Measurements from ENCODE around the gene CCP110. TPM values are rescaled to one million over a fixed set of nuclear protein-coding genes. Genes with fewer than 3 reads are reported as not detected.

The CCP110 gene
- total and polyA plus RNA-seq, 2 experiments from 2014 or later: 10.7 to 20.9 TPM

DNA sequence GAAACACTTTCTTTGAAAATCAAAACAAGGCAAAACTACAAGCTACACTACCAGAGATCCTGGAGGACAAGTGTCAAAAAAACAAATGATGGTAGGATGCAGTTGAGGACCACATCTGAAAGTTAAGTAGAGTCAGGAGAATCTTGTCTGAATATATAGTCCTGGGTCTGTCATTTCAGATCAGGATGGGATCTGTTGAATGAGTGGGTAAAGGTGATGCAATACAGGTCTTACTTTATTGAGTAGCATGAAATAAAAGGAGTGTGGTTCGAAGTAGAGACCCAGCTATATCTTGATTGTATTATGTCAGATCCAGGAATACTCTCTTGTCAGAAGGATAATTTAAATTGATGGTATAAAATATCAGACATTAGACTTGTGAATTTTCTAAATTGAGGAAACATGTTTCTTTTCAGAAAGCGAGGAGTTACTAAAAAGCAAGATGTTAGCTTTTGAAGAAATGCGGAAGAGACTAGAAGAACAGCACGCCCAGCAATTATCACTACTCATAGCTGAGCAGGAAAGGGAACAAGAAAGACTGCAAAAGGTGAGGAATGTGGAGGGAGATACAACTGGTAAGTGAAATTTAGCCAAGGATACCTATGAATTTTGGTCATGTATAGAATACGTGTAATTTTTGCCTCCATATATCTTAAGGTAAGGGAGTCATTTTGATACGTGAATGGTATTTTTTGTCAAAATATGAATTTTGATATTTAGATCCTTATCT, 16.7 kb downstream of the CCP110 start:
- no peaks in the 10 kb centered on the region for H3K27me3 ChIP-seq (ENCODE audit: insufficient read depth)
- TF ChIP-seq EZH2 (IDR thresholded peaks at IDR 0.05; ENCODE audit: low read depth, unreplicated experiment): no peak
- no peak for TF ChIP-seq POLR2AphosphoS5 (IDR thresholded peaks at IDR 0.05; ENCODE audit: low read depth)
- TF ChIP-seq, protein P1, sequence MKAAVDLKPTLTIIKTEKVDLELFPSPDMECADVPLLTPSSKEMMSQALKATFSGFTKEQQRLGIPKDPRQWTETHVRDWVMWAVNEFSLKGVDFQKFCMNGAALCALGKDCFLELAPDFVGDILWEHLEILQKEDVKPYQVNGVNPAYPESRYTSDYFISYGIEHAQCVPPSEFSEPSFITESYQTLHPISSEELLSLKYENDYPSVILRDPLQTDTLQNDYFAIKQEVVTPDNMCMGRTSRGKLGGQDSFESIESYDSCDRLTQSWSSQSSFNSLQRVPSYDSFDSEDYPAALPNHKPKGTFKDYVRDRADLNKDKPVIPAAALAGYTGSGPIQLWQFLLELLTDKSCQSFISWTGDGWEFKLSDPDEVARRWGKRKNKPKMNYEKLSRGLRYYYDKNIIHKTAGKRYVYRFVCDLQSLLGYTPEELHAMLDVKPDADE (IDR thresholded peaks at IDR 0.05): no peak
- no peak for TF ChIP-seq JUNB (IDR thresholded peaks at IDR 0.05; ENCODE audit: unreplicated experiment)
- TF ChIP-seq EZH2phosphoT487 (IDR thresholded peaks at IDR 0.05; ENCODE audit: unreplicated experiment): no peak
- TF ChIP-seq, protein P2, sequence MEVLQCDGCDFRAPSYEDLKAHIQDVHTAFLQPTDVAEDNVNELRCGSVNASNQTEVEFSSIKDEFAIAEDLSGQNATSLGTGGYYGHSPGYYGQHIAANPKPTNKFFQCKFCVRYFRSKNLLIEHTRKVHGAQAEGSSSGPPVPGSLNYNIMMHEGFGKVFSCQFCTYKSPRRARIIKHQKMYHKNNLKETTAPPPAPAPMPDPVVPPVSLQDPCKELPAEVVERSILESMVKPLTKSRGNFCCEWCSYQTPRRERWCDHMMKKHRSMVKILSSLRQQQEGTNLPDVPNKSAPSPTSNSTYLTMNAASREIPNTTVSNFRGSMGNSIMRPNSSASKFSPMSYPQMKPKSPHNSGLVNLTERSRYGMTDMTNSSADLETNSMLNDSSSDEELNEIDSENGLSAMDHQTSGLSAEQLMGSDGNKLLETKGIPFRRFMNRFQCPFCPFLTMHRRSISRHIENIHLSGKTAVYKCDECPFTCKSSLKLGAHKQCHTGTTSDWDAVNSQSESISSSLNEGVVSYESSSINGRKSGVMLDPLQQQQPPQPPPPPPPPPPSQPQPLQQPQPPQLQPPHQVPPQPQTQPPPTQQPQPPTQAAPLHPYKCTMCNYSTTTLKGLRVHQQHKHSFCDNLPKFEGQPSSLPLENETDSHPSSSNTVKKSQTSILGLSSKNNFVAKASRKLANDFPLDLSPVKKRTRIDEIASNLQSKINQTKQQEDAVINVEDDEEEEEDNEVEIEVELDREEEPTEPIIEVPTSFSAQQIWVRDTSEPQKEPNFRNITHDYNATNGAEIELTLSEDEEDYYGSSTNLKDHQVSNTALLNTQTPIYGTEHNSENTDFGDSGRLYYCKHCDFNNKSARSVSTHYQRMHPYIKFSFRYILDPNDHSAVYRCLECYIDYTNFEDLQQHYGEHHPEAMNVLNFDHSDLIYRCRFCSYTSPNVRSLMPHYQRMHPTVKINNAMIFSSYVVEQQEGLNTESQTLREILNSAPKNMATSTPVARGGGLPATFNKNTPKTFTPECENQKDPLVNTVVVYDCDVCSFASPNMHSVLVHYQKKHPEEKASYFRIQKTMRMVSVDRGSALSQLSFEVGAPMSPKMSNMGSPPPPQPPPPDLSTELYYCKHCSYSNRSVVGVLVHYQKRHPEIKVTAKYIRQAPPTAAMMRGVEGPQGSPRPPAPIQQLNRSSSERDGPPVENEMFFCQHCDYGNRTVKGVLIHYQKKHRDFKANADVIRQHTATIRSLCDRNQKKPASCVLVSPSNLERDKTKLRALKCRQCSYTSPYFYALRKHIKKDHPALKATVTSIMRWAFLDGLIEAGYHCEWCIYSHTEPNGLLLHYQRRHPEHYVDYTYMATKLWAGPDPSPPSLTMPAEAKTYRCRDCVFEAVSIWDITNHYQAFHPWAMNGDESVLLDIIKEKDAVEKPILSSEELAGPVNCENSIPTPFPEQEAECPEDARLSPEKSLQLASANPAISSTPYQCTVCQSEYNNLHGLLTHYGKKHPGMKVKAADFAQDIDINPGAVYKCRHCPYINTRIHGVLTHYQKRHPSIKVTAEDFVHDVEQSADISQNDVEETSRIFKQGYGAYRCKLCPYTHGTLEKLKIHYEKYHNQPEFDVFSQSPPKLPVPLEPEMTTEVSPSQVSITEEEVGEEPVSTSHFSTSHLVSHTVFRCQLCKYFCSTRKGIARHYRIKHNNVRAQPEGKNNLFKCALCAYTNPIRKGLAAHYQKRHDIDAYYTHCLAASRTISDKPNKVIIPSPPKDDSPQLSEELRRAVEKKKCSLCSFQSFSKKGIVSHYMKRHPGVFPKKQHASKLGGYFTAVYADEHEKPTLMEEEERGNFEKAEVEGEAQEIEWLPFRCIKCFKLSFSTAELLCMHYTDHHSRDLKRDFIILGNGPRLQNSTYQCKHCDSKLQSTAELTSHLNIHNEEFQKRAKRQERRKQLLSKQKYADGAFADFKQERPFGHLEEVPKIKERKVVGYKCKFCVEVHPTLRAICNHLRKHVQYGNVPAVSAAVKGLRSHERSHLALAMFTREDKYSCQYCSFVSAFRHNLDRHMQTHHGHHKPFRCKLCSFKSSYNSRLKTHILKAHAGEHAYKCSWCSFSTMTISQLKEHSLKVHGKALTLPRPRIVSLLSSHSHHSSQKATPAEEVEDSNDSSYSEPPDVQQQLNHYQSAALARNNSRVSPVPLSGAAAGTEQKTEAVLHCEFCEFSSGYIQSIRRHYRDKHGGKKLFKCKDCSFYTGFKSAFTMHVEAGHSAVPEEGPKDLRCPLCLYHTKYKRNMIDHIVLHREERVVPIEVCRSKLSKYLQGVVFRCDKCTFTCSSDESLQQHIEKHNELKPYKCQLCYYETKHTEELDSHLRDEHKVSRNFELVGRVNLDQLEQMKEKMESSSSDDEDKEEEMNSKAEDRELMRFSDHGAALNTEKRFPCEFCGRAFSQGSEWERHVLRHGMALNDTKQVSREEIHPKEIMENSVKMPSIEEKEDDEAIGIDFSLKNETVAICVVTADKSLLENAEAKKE (CRISPR knock-in tag; IDR thresholded peaks at IDR 0.05): no peak
- no peak for TF ChIP-seq ZNF331 (CRISPR knock-in tag; IDR thresholded peaks at IDR 0.05; ENCODE audit: low read depth)
- TF ChIP-seq, protein P3, sequence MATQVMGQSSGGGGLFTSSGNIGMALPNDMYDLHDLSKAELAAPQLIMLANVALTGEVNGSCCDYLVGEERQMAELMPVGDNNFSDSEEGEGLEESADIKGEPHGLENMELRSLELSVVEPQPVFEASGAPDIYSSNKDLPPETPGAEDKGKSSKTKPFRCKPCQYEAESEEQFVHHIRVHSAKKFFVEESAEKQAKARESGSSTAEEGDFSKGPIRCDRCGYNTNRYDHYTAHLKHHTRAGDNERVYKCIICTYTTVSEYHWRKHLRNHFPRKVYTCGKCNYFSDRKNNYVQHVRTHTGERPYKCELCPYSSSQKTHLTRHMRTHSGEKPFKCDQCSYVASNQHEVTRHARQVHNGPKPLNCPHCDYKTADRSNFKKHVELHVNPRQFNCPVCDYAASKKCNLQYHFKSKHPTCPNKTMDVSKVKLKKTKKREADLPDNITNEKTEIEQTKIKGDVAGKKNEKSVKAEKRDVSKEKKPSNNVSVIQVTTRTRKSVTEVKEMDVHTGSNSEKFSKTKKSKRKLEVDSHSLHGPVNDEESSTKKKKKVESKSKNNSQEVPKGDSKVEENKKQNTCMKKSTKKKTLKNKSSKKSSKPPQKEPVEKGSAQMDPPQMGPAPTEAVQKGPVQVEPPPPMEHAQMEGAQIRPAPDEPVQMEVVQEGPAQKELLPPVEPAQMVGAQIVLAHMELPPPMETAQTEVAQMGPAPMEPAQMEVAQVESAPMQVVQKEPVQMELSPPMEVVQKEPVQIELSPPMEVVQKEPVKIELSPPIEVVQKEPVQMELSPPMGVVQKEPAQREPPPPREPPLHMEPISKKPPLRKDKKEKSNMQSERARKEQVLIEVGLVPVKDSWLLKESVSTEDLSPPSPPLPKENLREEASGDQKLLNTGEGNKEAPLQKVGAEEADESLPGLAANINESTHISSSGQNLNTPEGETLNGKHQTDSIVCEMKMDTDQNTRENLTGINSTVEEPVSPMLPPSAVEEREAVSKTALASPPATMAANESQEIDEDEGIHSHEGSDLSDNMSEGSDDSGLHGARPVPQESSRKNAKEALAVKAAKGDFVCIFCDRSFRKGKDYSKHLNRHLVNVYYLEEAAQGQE (IDR thresholded peaks at IDR 0.05; ENCODE audit: unreplicated experiment): no peak
- TF ChIP-seq ZNF114 (CRISPR knock-in tag; IDR thresholded peaks at IDR 0.05): no peak
- no peak overlapping the region for H3K27ac ChIP-seq (ENCODE audit: low read depth)
- Mint-ChIP-seq H3K4me3 (no peak overlapping the region), H3K9me3 (no peaks in the 10 kb centered on the region), H3K4me1 (no peaks in the 10 kb centered on the region), H3K27me3 (ENCODE audit: insufficient read depth, low read depth, poor library complexity) (no peaks in the 10 kb centered on the region), H3K27ac (no peak overlapping the region), H3K36me3 (ENCODE audit: low read depth) (peaks cover 54% of the 10 kb centered on the region)
- H2AFZ ChIP-seq: no peak overlapping the region
- H3K36me3 ChIP-seq (ENCODE audit: insufficient read depth): peaks cover 30% of the 10 kb centered on the region; the same call in 1 of the 2 replicates
- H3K79me2 ChIP-seq (replicated peaks; ENCODE audit: insufficient read depth): no peaks in the 10 kb centered on the region
- no peaks in the 10 kb centered on the region for H3F3A ChIP-seq (replicated peaks; ENCODE audit: low read depth)
- no peak for ATAC-seq
- no peak for DNase-seq (ENCODE audit: low spot score)
- H3K4me1 ChIP-seq (ENCODE audit: insufficient read depth): no peaks in the 10 kb centered on the region
- H3K4me2 ChIP-seq: no peak overlapping the region
- no peaks in the 10 kb centered on the region; the same call in 1 of the 2 replicates for H4K20me1 ChIP-seq (replicated peaks; ENCODE audit: insufficient read depth)
- no peak overlapping the region for H3K4me3 ChIP-seq
- no peaks in the 10 kb centered on the region for H3K9me2 ChIP-seq (ENCODE audit: insufficient read depth)

Data from GM23338 (cell line).